Measurements from ENCODE around the gene SNCAIP. TPM values are rescaled to one million over a fixed set of nuclear protein-coding genes. Genes with fewer than 3 reads are reported as not detected.

The SNCAIP gene
- total RNA-seq, 4 donors from 2014 or later: 0.57 to 12.4 (median 1.7) TPM

GRCh38 chr5:122426301-122426700 lies 114.3 kb downstream of the SNCAIP start:
- no peak for DNase-seq
- no peaks in the 10 kb centered on the region for H3K4me1 ChIP-seq
- no peaks in the 10 kb centered on the region for H3K27me3 ChIP-seq
- no peaks in the 10 kb centered on the region for H3K9me3 ChIP-seq
- H3K27ac ChIP-seq: no peak overlapping the region
- no peaks in the 10 kb centered on the region for H3K36me3 ChIP-seq
- no peak overlapping the region for H3K4me3 ChIP-seq
- TF ChIP-seq, protein P1, sequence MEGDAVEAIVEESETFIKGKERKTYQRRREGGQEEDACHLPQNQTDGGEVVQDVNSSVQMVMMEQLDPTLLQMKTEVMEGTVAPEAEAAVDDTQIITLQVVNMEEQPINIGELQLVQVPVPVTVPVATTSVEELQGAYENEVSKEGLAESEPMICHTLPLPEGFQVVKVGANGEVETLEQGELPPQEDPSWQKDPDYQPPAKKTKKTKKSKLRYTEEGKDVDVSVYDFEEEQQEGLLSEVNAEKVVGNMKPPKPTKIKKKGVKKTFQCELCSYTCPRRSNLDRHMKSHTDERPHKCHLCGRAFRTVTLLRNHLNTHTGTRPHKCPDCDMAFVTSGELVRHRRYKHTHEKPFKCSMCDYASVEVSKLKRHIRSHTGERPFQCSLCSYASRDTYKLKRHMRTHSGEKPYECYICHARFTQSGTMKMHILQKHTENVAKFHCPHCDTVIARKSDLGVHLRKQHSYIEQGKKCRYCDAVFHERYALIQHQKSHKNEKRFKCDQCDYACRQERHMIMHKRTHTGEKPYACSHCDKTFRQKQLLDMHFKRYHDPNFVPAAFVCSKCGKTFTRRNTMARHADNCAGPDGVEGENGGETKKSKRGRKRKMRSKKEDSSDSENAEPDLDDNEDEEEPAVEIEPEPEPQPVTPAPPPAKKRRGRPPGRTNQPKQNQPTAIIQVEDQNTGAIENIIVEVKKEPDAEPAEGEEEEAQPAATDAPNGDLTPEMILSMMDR (IDR thresholded peaks at IDR 0.05): no peak

- H3K27ac ChIP-seq: no peak overlapping the region
- H3K9me3 ChIP-seq: no peaks in the 10 kb centered on the region
- no peak for DNase-seq
- no peaks in the 10 kb centered on the region for H3K4me1 ChIP-seq
- no peak overlapping the region for H3K4me3 ChIP-seq
- no peaks in the 10 kb centered on the region for H3K27me3 ChIP-seq
- no peaks in the 10 kb centered on the region for H3K36me3 ChIP-seq
- TF ChIP-seq, protein P1 (IDR thresholded peaks at IDR 0.05): no peak
- TF ChIP-seq POLR2A (IDR thresholded peaks at IDR 0.05): no peak
Measured at GRCh38 chr5:122427621-122428020, 115.6 kb downstream of the SNCAIP start.

GRCh38 chr5:122429545-122430318 lies 117.7 kb downstream of the SNCAIP start:
- Histone ChIP-seq H3K9me3 (no peaks in the 10 kb centered on the region), H3K4me1 (no peaks in the 10 kb centered on the region), H3K27me3 (no peaks in the 10 kb centered on the region), H3K36me3 (no peaks in the 10 kb centered on the region), H3K4me3 (no peak overlapping the region), H3K27ac (no peak overlapping the region)
- TF ChIP-seq POLR2A (IDR thresholded peaks at IDR 0.05): no peak
- TF ChIP-seq, protein P1 (IDR thresholded peaks at IDR 0.05): no peak
- DNase-seq: no peak

- no peaks in the 10 kb centered on the region for H3K9me3 ChIP-seq
- no peak for DNase-seq
- TF ChIP-seq, protein P1 (IDR thresholded peaks at IDR 0.05): no peak
- no peak for TF ChIP-seq POLR2A (IDR thresholded peaks at IDR 0.05)
- H3K27me3 ChIP-seq: no peaks in the 10 kb centered on the region
- H3K27ac ChIP-seq: no peak overlapping the region
- no peak overlapping the region for H3K4me3 ChIP-seq
- no peaks in the 10 kb centered on the region for H3K36me3 ChIP-seq
- H3K4me1 ChIP-seq: no peaks in the 10 kb centered on the region
Measured at GRCh38 chr5:122430319-122430586, 118.2 kb downstream of the SNCAIP start.

GRCh38 chr5:122431298-122431697 lies 119.3 kb downstream of the SNCAIP start:
- no peaks in the 10 kb centered on the region for H3K27me3 ChIP-seq
- H3K4me1 ChIP-seq: no peaks in the 10 kb centered on the region
- no peaks in the 10 kb centered on the region for H3K9me3 ChIP-seq
- DNase-seq: no peak
- no peak overlapping the region for H3K27ac ChIP-seq
- H3K36me3 ChIP-seq: no peaks in the 10 kb centered on the region
- TF ChIP-seq POLR2A (IDR thresholded peaks at IDR 0.05): no peak
- TF ChIP-seq, protein P1 (IDR thresholded peaks at IDR 0.05): no peak
- no peak overlapping the region for H3K4me3 ChIP-seq
